IMR-90 (cell line): ENCODE results near the gene PIEZO1.

Source experiments
- CEBPB ChIP-seq: IDR thresholded peaks from 2 replicates; pipeline ENCODE4 v1.6.1; 2012; ENCODE audit warnings: low read depth, low read length, improper control_type of control experiment
- ELK1 ChIP-seq: fragments of 150-350 bp; IDR thresholded peaks from 2 replicates; pipeline ENCODE4 v1.6.1; 2016; ENCODE audit warnings: low read depth, mild to moderate bottlenecking, low read length, moderate library complexity, borderline replicate concordance
- FOS ChIP-seq: fragments of 150-350 bp; IDR thresholded peaks from 2 replicates; pipeline ENCODE4 v1.6.1; 2016; ENCODE audit warnings: low read depth, low read length
- MAFK ChIP-seq: IDR thresholded peaks from 2 replicates; pipeline ENCODE4 v1.6.1; 2012; ENCODE audit warnings: low read depth, low read length, improper control_type of control experiment
- POLR2A ChIP-seq: IDR thresholded peaks from 2 replicates; pipeline ENCODE4 v1.6.1; 2012; ENCODE audit warnings: mild to moderate bottlenecking, low read depth, low read length
- RAD21 ChIP-seq: IDR thresholded peaks from 2 replicates; pipeline ENCODE4 v1.6.1; 2012; ENCODE audit warnings: low read length, improper control_type of control experiment
- RFX5 ChIP-seq: IDR thresholded peaks from 2 replicates; pipeline ENCODE4 v1.8.0; 2012; ENCODE audit warnings: low read depth, mild to moderate bottlenecking, low read length, moderate library complexity
- TF ChIP-seq, protein P1 (sequence below): conservative IDR thresholded peaks from 2 replicates; pipeline ENCODE4 v1.5.1; 2012; ENCODE audit warnings: mild to moderate bottlenecking, low read depth, low read length, improper control_type of control experiment

DNA sequence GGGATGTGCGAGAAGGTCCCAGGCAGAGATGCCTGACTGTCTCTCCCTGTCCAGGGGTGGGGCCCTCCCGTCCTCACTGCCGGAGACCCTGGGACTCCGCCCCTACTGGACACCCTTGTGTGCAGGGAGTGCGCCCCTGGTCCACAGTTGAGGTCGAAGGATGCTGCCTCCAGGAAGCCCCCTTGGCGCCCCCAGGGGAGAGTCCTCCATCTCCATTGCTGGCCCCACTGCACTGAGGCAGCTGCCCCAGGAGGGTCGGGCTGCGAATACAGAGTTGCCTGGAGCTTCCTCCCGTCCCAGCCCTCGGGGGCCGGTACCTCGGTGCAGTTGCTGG lies 52.1 kb downstream of the PIEZO1 start:
- TF ChIP-seq, protein P1, sequence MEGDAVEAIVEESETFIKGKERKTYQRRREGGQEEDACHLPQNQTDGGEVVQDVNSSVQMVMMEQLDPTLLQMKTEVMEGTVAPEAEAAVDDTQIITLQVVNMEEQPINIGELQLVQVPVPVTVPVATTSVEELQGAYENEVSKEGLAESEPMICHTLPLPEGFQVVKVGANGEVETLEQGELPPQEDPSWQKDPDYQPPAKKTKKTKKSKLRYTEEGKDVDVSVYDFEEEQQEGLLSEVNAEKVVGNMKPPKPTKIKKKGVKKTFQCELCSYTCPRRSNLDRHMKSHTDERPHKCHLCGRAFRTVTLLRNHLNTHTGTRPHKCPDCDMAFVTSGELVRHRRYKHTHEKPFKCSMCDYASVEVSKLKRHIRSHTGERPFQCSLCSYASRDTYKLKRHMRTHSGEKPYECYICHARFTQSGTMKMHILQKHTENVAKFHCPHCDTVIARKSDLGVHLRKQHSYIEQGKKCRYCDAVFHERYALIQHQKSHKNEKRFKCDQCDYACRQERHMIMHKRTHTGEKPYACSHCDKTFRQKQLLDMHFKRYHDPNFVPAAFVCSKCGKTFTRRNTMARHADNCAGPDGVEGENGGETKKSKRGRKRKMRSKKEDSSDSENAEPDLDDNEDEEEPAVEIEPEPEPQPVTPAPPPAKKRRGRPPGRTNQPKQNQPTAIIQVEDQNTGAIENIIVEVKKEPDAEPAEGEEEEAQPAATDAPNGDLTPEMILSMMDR, result no peak
- TF ChIP-seq POLR2A, result no peak
- no peak for TF ChIP-seq RAD21
- TF ChIP-seq CEBPB, result no peak
- TF ChIP-seq FOS, result no peak
- TF ChIP-seq ELK1, result no peak
- no peak for TF ChIP-seq RFX5
- no peak for TF ChIP-seq MAFK
